HG03378 (cell line): ENCODE measurements around the gene FAM167B.
A peak's percentile ranks its signal among the peaks of the same experiment; 100 is the strongest.

ENCODE experiments used
- ATAC-seq: cut with Tn5 transposase; IDR thresholded peaks from one replicate; pipeline ENCODE4 v1.9.1; 2021; ENCODE audit warnings: mild to moderate bottlenecking, moderate library complexity; ENCODE audit not compliant: unreplicated experiment

The FAM167B gene

GRCh38 chr1:32223683-32224082, 23.3 kb upstream of the FAM167B start:
- no peak for ATAC-seq

GRCh38 chr1:32224285-32224684, 22.7 kb upstream of the FAM167B start:
- no peak for ATAC-seq

GRCh38 chr1:32228771-32229170, 18.3 kb upstream of the FAM167B start:
- ATAC-seq, result no peak

DNA sequence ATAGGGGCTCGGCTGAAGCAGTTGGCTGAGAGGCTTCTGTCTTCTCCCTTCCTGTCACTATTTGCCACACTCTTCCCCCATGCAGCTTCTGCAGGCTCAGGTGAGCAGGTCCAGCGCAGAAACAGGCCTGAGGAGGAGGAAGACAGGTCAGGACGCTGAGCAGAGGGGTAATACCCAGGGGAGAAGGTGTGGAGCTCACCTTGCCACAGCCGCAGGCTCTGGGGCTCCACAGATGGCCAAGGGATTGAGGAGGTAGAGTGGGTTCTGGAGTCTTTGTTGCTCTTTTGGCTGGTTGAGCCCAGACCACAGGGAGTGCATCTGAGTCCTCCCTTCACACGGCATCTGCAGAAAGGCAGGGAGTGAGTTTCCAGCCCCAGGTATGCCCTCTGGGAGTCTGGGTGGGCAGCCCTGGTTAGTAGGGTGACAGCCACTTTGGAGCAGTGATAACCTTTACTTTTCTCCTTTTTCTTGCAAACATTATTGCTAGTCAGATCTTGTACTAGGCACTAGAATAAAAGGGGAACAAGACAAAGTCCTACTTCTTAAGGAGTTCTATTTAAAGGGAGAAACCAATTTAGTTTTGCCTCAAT, 15.1 kb upstream of the FAM167B start:
- ATAC-seq, result no peak

GRCh38 chr1:32232558-32233304, 14.3 kb upstream of the FAM167B start:
- ATAC-seq, result no peak

GRCh38 chr1:32234792-32235191, 12.2 kb upstream of the FAM167B start:
- ATAC-seq, result no peak

- no peak for ATAC-seq
Measured at GRCh38 chr1:32239337-32239736, 7.7 kb upstream of the FAM167B start.

GRCh38 chr1:32239790-32240139, 7.3 kb upstream of the FAM167B start:
- ATAC-seq, result no peak

- ATAC-seq, result no peak
Measured at GRCh38 chr1:32240140-32240951, 6.7 kb upstream of the FAM167B start.

GRCh38 chr1:32241001-32241763, 5.8 kb upstream of the FAM167B start:
- no peak for ATAC-seq

GRCh38 chr1:32242341-32242851, 4.6 kb upstream of the FAM167B start:
- no peak for ATAC-seq

DNA sequence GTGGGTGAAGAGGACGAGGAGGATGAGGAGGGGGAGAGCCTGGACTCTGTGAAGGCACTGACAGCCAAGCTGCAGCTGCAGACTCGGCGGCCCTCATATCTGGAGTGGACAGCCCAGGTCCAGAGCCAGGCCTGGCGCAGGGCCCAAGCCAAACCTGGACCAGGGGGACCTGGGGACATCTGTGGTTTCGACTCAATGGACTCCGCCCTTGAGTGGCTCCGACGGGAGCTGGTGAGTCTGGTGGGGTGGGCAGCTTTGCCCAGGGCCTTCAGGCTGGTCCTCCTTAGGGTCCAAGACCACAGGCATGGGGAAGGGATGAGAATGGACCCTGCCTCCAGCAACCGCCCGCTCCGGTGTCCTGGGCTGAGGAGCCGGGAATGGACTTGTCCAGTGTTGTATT, 430 bp downstream of the FAM167B start:
- no peak for ATAC-seq

DNA sequence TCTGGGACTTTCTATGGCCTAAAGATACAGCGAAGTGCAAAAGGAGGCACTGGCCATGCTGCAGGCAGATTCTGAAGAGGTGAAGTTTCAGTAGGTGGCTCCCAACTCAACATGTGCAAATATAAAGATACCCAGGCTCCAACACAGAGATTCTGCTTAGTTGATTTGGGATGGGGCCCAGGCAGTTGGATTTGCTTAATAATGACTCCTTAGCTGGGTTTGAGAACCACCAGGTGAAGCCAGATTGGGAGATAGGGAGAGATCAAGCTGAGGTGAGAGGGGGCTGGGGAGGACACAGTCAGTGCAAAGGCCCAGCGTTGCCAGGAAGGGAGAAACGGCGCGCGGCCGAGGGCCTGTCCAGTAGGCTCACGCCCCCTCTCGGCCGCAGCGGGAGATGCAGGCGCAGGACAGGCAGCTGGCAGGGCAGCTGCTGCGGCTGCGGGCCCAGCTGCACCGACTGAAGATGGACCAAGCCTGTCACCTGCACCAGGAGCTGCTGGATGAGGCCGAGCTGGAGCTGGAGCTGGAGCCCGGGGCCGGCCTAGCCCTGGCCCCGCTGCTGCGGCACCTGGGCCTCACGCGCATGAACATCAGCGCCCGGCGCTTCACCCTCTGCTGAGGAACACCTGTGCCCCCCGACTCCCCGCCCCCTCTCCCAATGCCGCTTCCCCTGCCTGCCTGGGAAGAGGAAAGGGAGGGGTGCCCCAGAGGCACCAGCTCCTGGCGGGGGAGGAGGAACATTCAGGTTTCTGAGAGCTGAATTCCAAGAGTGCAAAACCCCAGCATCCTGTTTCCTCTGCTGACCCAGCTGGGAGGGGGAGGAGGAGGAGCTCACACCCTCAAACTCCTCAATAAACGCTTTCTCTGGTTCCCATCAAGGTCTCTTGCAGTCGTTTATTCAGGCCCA, 1.2 kb downstream of the FAM167B start:
- no peak for ATAC-seq

GRCh38 chr1:32249831-32250525, 3.0 kb downstream of the FAM167B start:
- peak; percentile 50 for ATAC-seq

DNA sequence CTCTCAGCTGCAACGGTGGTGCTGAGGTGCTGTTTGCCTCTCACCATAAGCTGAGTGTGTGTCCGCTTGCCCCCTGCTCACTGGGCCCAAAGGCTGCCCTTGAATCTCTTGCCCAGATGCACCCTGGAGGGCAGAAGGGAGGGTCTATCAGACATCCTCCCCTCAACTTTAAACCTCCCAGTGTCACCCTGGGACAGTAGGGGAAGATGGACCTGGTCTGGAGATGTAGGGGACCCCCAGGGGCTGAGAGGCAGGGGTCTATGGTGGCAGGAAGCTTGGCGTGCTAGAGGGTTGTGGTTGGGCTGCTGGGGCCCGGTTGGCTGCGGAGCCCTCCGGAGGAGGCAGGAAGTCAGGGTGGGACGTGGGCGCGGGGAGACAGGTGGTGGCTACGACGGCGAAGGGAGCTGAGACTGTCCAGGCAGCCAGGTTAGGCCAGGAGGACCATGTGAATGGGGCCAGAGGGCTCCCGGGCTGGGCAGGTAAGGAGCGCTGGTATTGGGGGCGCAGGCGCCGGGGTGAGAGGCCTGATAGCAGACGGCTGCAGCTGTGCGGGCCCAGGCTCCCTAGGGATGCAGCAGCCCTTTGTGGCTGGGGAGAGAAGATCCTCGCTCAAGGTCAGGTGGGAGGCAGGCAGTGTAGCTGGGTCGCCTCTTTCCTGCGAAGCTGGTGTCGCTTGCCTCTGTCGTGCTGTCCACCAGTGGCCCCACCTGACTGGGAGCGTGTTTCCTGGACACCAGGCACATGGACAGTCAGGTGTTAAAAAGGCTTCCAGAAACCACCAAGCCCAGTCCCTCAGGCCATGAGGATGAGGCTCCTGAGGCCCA, 4.1 kb downstream of the FAM167B start, which contains the start of gene LCK:
TSS of gene LCK (plus strand) at position 373 of the 824 bp plus-strand sequence. CDS start 23,065 bp downstream, outside the sequence.
- ATAC-seq, result no peak

DNA sequence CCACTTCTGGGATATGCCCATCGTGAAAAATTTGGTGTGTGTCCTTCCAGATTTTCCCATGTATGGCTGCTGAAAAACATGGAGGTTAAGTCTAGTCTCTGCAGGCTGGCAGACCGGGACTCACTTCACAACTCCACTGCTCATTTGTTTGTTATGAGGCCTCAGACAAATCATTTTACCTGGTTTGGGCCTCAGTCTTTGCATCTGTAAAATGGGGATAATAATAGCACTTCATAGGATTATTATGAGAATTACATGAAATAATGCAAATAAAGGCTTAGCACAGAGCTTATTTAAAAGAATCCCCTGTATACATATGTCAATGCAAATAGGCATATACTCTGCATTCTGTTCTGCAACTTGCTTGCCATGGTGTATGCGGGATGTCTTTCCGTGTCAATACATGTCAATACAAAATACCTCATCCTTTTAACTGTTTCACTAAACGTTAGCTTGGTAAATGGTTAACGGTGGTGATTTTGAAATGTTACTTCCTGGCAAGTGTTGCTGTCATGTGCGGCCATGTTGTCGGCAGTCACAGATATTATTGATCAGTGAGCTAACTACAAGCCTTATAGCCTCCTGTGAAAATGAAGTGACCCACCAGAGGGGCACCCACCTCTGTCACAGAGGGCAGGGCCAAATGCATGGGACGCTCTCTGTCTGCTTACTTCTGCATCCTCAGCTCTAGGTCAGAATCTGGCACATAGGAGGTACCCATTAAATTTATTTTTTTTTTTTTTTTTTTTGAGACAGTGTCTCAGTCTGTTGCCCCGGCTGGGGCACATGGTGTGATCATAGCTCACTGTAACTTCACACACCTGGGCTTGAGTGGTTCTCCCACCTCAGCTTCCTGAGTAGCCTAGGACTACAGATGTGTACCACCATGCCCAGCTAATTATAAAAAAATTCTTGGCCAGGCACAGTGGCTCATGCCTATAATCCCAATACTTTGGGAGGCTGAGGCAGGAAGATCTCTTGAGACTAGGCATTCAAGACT, 8.3 kb downstream of the FAM167B start:
- ATAC-seq, result no peak
